Epithelial cell of esophagus (primary cell): Measurements from ENCODE around the gene UST.

Experiments used
- DNase-seq: peaks from one replicate; pipeline ENCODE4 v3.0.0; 2010; ENCODE audit warnings: low read depth
- H3K4me3 ChIP-seq: 2 replicates; pipeline ENCODE4 v1.5.1; 2011; ENCODE audit warnings: mild to moderate bottlenecking, low read length, control low read depth
- TF ChIP-seq, protein P1 (sequence below): IDR thresholded peaks from 2 replicates; pipeline ENCODE4 v1.5.1; 2011; ENCODE audit warnings: low read depth, mild to moderate bottlenecking, low read length, control low read depth, inconsistent platforms; ENCODE audit not compliant: insufficient read depth; ENCODE audit errors: missing control alignments

The UST gene

DNA sequence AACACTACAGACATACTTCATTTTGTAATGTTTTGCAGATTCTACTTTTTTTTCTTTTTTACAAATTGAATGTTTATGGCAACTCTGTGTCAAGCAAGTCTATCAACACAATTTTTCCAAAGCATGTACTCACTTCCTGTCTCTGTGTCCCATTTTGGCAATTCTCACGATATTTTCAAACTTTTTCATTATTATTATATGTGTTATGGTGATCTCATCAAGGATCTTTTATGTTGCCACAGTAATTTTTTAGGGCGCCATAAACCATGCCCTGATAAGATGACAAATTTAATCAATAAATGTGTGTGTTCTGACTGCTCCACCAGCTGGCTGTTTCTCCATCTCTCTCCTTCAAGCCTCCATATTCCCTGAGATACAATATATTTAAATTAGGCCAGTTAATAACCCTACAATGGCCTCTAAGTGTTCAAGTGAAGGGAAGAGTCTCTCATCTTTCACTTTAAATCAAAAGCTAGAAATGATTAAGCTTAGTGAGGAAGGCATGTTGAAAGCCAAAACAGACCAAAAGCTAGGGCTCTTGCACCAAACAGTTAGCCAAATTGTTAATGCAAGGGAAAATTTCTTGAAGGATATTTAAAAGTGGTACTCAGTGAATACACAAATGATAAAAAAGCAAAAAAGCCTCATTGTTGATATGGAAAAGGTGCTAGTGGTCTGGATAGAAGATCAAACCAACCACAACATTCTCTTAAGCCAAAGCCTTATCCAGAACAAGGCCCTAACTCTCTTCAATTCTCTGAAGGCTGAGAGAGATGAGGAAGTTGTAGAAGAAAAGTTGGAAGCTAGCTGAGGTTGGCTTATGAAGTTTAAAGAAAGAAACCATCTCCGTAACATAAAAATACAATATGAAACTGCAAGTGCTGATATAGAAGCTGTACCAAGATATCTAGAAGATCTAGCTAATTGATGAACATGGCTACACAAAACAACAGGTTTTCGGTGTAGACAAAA, 376.3 kb downstream of the UST start:
- no peak for DNase-seq
- H3K4me3 ChIP-seq = no peak overlapping the region
- TF ChIP-seq, protein P1, sequence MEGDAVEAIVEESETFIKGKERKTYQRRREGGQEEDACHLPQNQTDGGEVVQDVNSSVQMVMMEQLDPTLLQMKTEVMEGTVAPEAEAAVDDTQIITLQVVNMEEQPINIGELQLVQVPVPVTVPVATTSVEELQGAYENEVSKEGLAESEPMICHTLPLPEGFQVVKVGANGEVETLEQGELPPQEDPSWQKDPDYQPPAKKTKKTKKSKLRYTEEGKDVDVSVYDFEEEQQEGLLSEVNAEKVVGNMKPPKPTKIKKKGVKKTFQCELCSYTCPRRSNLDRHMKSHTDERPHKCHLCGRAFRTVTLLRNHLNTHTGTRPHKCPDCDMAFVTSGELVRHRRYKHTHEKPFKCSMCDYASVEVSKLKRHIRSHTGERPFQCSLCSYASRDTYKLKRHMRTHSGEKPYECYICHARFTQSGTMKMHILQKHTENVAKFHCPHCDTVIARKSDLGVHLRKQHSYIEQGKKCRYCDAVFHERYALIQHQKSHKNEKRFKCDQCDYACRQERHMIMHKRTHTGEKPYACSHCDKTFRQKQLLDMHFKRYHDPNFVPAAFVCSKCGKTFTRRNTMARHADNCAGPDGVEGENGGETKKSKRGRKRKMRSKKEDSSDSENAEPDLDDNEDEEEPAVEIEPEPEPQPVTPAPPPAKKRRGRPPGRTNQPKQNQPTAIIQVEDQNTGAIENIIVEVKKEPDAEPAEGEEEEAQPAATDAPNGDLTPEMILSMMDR = no peak

DNA sequence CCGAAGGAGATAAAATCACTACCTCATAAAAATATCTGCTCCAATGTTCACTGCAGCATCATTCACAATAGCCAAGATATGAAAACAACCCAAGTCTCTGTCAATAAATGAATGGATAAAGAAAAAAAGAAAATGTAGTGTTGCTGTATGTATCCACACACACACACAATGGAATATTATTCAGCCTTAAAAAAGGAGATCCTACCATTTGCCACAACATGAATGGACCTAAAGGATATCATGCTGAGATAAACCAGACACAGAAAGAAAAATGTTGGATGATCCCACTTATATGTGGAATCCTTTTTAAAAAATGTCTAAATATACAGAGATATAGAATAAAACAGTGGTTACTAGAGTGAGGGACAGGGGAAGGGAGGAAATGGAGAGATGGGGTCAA, 378.5 kb downstream of the UST start:
- no peak for DNase-seq
- no peak overlapping the region for H3K4me3 ChIP-seq
- TF ChIP-seq, protein P1 = no peak
